ENCODE data around the gene CNOT8. TPM values are rescaled to one million over a fixed set of nuclear protein-coding genes. Genes with fewer than 3 reads are reported as not detected.

CNOT8 gene
- total RNA-seq, 2 donors from 2014 or later, result 44.6 to 48.8 TPM

DNA sequence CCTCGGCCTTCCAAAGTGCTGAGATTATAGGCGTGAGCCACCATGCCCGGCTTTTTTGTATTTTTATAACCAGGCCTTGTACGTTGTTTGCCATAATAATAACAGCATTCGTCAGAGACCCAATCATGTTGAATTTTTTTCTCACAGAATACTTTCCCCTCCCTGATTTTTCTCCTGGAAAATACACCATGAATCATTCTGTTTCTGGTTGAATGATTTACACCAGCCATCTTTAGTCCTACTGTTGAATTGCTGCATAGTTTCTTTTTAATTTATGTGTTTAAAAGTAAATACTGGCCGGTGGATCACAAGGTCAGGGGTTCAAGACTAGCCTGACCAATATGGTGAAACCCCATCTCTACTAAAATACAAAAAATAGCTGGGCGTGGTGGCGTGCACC lies 3.5 kb downstream of the CNOT8 start:
- 91 to 96% methylated on average over 7 to 8 of the region's 8 CpGs for WGBS, 2 experiments (ENCODE audit: insufficient coverage in 1 of 2, insufficient read length in 1 of 2)
- no peak overlapping the region for H3K27ac ChIP-seq (ENCODE audit: low read depth, low read length)
- no peak overlapping the region for H3K9ac ChIP-seq (ENCODE audit: extremely low read depth, low read length, poor library complexity, severe bottlenecking)
- no peak overlapping the region for H3K4me3 Mint-ChIP-seq
- H3K27me3 Mint-ChIP-seq (ENCODE audit: insufficient read depth), result no peaks in the 10 kb centered on the region
- H3K4me3 ChIP-seq (ENCODE audit: low read length), result no peak overlapping the region
- peaks cover 35% of the 10 kb centered on the region for H3K36me3 Mint-ChIP-seq (ENCODE audit: low read depth)
- peaks cover 4% of the 10 kb centered on the region for H3K4me1 ChIP-seq (ENCODE audit: control insufficient read depth, insufficient read depth, low read length)
- H3K4me1 Mint-ChIP-seq, result peaks cover 19% of the 10 kb centered on the region
- H3K27ac Mint-ChIP-seq, result no peak overlapping the region
- H3K9me3 Mint-ChIP-seq, result no peaks in the 10 kb centered on the region
- H3K27me3 ChIP-seq (ENCODE audit: control insufficient read depth, insufficient read depth, low read length, poor library complexity, severe bottlenecking), result no peaks in the 10 kb centered on the region
- H3K9me3 ChIP-seq (ENCODE audit: control insufficient read depth, low read length), result no peaks in the 10 kb centered on the region
- H3K36me3 ChIP-seq (ENCODE audit: control insufficient read depth, insufficient read depth, low read length), result peaks cover 38% of the 10 kb centered on the region
- DNase-seq, result no peak
- TF ChIP-seq, protein P1, sequence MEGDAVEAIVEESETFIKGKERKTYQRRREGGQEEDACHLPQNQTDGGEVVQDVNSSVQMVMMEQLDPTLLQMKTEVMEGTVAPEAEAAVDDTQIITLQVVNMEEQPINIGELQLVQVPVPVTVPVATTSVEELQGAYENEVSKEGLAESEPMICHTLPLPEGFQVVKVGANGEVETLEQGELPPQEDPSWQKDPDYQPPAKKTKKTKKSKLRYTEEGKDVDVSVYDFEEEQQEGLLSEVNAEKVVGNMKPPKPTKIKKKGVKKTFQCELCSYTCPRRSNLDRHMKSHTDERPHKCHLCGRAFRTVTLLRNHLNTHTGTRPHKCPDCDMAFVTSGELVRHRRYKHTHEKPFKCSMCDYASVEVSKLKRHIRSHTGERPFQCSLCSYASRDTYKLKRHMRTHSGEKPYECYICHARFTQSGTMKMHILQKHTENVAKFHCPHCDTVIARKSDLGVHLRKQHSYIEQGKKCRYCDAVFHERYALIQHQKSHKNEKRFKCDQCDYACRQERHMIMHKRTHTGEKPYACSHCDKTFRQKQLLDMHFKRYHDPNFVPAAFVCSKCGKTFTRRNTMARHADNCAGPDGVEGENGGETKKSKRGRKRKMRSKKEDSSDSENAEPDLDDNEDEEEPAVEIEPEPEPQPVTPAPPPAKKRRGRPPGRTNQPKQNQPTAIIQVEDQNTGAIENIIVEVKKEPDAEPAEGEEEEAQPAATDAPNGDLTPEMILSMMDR (conservative IDR thresholded peaks at IDR 0.05), result no peak

DNA sequence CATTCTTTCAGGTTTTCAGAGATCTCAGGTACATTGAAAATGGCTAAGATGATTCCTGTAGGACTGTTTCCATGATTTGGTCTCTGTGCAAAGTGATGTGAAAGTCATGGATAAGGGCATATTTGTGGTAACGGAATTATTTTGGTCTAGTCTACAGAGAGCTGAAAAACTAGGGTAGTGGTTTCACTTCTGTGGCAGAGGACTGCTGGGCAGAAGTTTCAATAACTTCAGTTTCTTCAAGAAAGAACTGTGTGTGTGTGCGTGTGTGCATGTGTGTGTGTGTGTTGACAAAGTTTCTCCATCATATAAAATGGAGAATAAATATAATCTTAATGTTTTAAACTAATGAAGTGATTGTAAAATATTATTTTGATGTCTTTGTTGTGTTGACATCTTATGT lies 4.3 kb downstream of the CNOT8 start:
- TF ChIP-seq, protein P1 (conservative IDR thresholded peaks at IDR 0.05), result no peak
- WGBS, 2 experiments (ENCODE audit: insufficient coverage in 1 of 2, insufficient read length in 1 of 2), result 83 to 100% methylated on average over 1 of the region's 2 CpGs
- Mint-ChIP-seq H3K27ac (no peak overlapping the region), H3K9me3 (no peaks in the 10 kb centered on the region), H3K4me1 (peaks cover 17% of the 10 kb centered on the region), H3K4me3 (no peak overlapping the region), H3K27me3 (ENCODE audit: insufficient read depth) (no peaks in the 10 kb centered on the region), H3K36me3 (ENCODE audit: low read depth) (peaks cover 39% of the 10 kb centered on the region)
- H3K9ac ChIP-seq (ENCODE audit: extremely low read depth, low read length, poor library complexity, severe bottlenecking), result no peak overlapping the region
- peaks cover 4% of the 10 kb centered on the region for H3K4me1 ChIP-seq (ENCODE audit: control insufficient read depth, insufficient read depth, low read length)
- no peak overlapping the region for H3K4me3 ChIP-seq (ENCODE audit: low read length)
- H3K27me3 ChIP-seq (ENCODE audit: control insufficient read depth, insufficient read depth, low read length, poor library complexity, severe bottlenecking), result no peaks in the 10 kb centered on the region
- H3K36me3 ChIP-seq (ENCODE audit: control insufficient read depth, insufficient read depth, low read length), result peaks cover 44% of the 10 kb centered on the region
- H3K27ac ChIP-seq (ENCODE audit: low read depth, low read length), result no peak overlapping the region
- no peak for DNase-seq
- H3K9me3 ChIP-seq (ENCODE audit: control insufficient read depth, low read length), result no peaks in the 10 kb centered on the region

DNA sequence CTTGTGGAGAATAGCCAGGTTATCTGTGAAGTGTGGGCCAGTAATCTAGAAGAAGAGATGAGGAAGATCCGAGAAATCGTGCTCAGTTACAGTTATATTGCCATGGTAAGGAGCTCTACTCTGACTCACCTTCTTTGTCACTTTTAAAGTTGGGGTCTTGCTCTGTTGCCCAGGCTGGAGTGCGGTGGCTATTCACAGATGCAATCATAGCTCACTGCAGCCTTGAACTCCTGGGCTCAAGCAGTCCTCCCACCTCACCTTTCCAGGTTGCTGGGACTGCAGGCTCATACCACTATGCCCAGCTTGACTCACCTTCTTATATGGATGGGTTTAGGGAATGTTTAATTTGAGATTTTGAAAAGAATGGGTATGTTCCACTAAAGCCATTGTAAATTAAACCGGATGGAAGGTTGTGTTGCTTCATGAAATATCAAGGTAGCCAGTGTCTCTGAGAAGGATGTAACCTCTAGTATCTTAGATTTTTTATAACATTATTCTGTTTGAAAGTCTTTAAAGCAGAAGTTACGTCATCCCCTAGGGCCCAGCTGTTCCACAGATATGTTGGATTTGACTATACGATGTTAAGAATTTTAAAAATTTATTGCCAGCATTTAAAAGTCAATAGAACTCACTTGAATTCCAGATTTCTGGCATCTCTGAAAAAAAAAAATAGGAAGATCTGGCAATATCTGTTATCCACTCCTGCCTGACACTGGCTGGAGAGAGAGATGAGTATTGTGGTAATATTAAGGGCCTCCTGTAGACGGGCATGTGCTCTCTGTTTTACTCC lies 5.1 kb downstream of the CNOT8 start:
- Histone ChIP-seq H3K4me1 (ENCODE audit: control insufficient read depth, insufficient read depth, low read length) (peaks cover 4% of the 10 kb centered on the region), H3K36me3 (ENCODE audit: control insufficient read depth, insufficient read depth, low read length) (peaks cover 44% of the 10 kb centered on the region), H3K4me3 (ENCODE audit: low read length) (no peak overlapping the region), H3K9me3 (ENCODE audit: control insufficient read depth, low read length) (no peaks in the 10 kb centered on the region), H3K27ac (ENCODE audit: low read depth, low read length) (no peak overlapping the region), H3K9ac (ENCODE audit: extremely low read depth, low read length, poor library complexity, severe bottlenecking) (no peak overlapping the region), H3K27me3 (ENCODE audit: control insufficient read depth, insufficient read depth, low read length, poor library complexity, severe bottlenecking) (no peaks in the 10 kb centered on the region)
- H3K36me3 Mint-ChIP-seq (ENCODE audit: low read depth), result peaks cover 39% of the 10 kb centered on the region
- H3K4me3 Mint-ChIP-seq, result no peak overlapping the region
- no peaks in the 10 kb centered on the region for H3K9me3 Mint-ChIP-seq
- 90 to 96% methylated on average over 3 to 7 of the region's 7 CpGs for WGBS, 2 experiments (ENCODE audit: insufficient coverage in 1 of 2, insufficient read length in 1 of 2)
- no peaks in the 10 kb centered on the region for H3K27me3 Mint-ChIP-seq (ENCODE audit: insufficient read depth)
- H3K4me1 Mint-ChIP-seq, result peaks cover 17% of the 10 kb centered on the region
- TF ChIP-seq, protein P1 (conservative IDR thresholded peaks at IDR 0.05), result no peak
- no peak for DNase-seq
- no peak overlapping the region for H3K27ac Mint-ChIP-seq

Data from endodermal cell (in vitro differentiated cells).